Measurements from ENCODE around the gene POLR2J.

GRCh38 chr7:102424787-102425218 is 53.9 kb downstream of the POLR2J start:
- TF ChIP-seq KLF1 (tag by site-specific recombination; IDR thresholded peaks at IDR 0.05) = no peak
- no peak for TF ChIP-seq ZNF362 (tag by site-specific recombination; IDR thresholded peaks at IDR 0.05)
- TF ChIP-seq CTCF (tag by site-specific recombination; IDR thresholded peaks at IDR 0.05) = no peak
- no peak for TF ChIP-seq ZNF416 (tag by site-specific recombination; IDR thresholded peaks at IDR 0.05)

Data from HEK293 (cell line).